ENCODE measurements around the gene UGT1A1. TPM values are rescaled to one million over a fixed set of nuclear protein-coding genes. Genes with fewer than 3 reads are reported as not detected.
A peak's percentile ranks its signal among the peaks of the same experiment; 100 is the strongest.

The UGT1A1 gene
- total RNA-seq, 1 experiment from 2014 or later, result not detected

DNA sequence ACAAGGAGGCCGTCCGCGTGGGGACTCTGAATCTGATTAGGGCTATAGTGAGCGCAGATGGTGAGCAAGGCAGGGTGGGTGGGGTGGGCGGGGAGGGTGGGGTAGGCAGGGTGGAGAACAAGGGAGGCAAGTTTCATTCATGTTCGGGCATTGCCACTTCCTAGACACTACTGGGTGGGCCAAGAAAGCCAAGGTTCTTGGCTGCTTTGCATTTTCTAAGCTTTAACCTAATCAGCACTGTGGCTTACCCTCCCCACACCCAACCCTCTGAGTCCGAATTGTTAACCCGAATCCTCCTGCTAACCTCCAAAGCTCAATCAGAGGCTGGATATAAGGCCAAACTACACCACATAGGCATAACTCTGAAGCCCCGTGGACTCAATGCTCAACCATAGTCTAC, 36.2 kb downstream of the UGT1A1 start:
- DNase-seq (ENCODE audit: low read depth), result no peak

DNA sequence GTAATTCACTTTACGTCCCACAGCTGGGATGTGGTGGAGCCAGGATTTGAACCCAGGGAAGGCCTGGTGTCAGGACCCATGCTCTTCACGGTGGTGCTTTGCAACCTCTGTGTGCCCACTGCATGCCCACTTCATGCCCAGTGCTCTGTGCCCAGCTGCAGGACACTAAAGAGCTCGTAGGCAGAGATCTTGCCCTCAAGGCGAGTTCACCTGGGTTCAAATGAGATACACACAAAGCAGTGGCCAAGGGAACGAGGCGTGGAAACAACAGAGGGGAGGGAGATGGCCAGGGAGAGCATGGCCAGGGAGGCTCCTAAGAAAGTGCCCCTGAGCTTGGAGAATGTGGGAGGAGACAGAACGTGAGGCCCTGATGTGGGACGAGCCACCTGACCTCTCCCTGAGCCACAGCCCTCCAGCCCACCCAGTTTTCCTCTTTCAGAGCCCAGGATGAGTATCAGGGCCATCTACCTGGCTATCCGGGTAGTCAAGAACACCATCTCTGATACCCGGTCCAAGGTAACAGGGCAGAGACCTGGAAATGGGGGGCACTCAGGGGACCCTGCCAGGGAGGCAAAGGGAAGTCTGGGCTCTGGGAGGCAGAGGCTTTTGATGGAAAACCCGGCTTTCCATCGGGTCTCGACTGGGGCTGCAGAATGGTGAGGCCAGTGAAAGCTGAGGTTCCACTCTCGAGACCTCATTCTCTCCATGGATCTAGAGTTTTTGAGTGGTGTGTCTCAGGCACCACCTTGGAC, 38.4 kb downstream of the UGT1A1 start:
- DNase-seq (ENCODE audit: low read depth), result no peak

DNA sequence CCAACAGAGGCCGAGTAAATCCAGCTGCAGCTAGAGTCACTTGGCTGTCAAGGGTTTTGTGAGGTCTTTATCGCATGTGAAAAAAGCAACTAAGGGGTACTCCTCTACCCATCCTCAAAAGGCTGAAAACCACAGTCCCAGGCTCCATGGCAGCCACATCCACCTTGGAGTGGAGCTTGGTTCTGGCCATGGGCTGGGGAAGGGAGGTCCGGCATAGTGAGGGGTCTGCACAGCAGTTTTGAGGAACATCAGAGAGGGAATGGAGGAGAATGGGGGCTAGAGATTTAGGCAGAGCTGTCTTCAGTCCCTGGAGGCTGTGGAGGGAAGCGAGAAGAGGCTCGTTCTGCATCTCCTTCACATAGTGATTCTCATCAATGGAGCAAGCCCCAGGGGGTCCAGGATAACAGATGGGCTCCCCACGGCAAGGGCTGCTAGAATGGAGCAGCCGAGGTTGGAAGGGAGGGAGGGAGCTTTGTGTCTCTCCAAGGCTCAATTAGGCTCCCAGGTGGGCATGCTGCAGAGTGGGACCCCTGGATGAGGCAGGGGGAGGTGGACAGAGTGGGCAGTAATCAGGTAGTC, 39.1 kb downstream of the UGT1A1 start:
- DNase-seq (ENCODE audit: low read depth), result no peak

GRCh38 chr2:233799716-233800115, 39.6 kb downstream of the UGT1A1 start:
- DNase-seq (ENCODE audit: low read depth), result no peak

- no peak for DNase-seq (ENCODE audit: low read depth)
Observed at GRCh38 chr2:233800208-233800607, 40.1 kb downstream of the UGT1A1 start.

DNA sequence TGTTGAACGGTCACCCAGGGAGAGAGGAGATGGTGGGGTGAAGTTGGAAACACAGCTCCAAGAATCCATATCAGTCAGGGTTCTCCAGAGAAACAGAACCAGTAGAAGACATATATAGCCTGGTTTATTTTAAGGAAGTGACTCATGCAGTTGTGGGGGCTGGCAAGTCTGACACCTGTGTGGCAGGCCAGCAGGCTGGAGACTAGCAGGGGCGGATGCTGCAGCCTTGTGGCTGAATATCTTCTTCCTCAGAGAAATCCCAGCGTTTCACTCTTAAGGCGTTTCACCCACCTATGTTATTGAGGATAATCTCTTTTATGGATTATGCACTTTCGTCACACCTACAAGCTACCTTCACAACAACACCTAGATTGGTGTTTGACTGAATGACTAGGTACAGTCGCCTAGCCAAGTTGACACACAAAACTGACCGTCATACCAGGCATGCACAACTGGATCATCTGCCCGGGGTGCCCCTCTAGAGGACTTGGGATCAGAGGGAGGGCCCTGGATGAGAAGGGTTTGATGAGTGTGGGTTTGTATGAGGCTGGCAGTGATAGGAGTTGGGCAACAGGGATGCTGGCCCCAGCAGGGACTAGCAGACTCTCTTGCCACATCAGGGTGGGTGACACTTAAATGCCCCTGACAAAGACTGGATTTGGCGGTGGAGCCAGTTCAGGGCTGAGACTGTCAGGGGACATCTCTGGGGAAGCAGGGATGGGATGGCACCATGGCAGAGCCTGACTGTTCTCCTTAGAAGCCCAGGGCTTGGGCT, 41.5 kb downstream of the UGT1A1 start:
- peak; percentile 79 for DNase-seq (ENCODE audit: low read depth)

- no peak for DNase-seq (ENCODE audit: low read depth)
Observed at GRCh38 chr2:233802132-233802815, 42.2 kb downstream of the UGT1A1 start.

DNA sequence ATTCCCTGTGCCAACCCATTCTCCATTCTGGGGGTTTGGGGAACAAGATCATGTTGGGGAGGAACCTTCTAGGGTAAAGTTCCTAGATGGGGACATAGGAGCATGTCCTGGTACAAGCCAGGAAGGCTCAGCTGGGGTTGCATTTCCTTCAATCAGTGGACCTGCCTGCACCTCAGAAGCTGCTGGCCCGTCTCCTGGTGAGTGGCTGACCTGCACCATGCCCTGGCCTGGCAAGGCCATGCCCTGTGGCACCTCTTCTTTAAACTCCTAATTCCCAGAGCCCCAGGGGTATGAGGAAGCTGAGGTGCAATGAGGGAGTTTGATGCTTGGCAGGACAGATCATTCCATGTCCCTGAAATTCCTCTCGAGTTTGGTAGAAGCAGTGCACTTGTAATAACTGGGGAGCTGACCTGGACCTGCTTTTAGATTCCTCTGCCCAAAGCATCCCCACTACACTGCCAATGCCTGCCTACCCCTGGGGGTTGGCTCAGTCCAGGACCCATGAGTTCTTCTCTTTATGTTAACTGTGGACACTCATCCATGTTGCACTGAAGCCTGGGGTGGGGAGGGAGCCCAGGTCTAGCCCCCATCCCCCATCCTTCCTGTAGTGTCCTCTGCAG, 43.3 kb downstream of the UGT1A1 start:
- no peak for DNase-seq (ENCODE audit: low read depth)

- no peak for DNase-seq (ENCODE audit: low read depth)
Observed at GRCh38 chr2:233803994-233804393, 43.9 kb downstream of the UGT1A1 start.

GRCh38 chr2:233807215-233807865, 47.3 kb downstream of the UGT1A1 start:
- DNase-seq (ENCODE audit: low read depth), result no peak

DNA sequence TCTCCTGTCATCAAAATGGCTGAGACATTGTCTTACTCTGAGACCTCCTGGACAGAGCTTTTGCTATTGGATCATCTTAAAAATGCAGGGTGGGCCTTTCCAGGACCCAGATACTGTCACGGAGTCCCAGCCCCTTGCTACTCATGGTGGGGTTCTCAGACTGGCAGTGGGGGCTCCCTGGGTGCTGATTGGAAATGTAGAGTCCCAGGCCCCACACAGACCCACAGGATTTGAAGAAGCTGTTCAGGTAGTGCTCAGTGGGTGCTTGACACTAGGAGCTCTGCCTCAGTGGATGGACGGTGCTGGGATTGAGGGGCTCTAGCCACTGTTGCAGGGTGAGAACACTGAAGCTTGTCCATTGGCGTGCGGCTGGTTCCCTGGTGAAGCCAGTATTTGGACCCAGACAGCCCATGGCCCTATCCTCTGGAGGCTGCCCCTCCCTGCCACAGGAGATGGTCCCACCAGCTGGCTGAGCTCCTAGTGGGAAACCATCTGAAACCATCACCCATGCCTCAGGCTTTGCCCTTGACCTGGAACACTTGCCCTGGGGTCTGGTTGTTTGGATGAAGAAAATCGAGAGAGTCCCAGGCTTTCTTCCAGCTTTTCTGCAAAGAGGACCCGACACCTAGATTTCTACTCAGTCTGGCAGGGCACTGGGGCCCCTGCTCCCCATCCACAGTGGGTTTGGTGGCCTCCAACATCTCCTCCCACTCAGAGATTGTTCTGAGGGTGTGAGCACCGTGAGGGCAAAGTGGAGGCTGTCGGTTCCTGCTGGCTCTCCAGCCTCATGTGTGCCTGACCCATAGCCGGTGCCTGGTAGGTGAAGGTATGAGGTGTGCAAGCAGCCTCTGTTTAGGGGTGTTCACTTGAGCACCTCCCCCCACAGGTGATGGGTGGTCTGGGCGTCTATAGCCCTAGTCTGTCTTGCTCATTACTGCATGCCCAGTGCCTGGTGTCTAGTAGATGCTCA, 48.2 kb downstream of the UGT1A1 start:
- DNase-seq (ENCODE audit: low read depth), result no peak

- DNase-seq (ENCODE audit: low read depth), result no peak
Observed at GRCh38 chr2:233810385-233810784, 50.3 kb downstream of the UGT1A1 start.

GRCh38 chr2:233811087-233811486, 51.0 kb downstream of the UGT1A1 start:
- DNase-seq (ENCODE audit: low read depth), result no peak

- no peak for DNase-seq (ENCODE audit: low read depth)
Observed at GRCh38 chr2:233811732-233812131, 51.7 kb downstream of the UGT1A1 start.

DNA sequence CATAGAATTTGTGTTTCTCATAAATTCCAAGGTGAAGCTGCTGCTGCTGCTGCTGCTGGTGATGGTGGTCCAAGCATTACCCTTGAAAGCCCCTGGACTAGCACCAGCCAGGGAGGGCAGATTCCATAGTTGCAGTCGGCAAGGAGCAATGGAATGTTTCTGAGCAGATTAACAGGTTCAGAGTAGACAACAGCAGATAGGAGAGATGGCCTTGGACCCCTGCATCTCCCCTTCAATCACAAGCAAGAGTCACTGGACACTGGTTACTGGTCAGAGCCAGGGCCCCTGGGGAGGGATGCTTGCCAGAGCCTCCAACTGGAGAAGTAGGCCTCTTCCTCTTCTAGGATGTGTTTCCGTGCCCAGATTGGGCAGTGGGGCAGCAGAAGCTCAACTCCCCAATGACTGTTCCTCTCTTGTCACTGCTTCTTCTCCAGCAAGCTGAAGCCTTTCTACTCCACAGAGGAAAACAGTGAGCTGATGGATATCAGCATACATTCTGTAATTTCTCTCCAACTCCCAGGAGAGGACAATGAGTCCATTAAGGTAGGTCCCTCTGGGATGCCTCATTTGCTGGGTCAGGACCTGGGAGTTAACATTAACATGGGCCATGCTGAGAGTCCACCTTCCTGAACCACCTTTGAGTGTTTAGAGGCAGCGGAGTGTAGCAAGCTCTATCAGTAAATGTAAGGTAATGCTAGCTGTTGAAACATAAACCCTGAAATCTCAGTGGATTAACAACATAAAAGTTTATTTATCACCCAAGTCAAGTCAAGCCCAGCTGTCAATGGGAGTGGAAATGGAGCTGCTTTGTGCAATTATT, 53.4 kb downstream of the UGT1A1 start:
- DNase-seq (ENCODE audit: low read depth), result no peak

DNA sequence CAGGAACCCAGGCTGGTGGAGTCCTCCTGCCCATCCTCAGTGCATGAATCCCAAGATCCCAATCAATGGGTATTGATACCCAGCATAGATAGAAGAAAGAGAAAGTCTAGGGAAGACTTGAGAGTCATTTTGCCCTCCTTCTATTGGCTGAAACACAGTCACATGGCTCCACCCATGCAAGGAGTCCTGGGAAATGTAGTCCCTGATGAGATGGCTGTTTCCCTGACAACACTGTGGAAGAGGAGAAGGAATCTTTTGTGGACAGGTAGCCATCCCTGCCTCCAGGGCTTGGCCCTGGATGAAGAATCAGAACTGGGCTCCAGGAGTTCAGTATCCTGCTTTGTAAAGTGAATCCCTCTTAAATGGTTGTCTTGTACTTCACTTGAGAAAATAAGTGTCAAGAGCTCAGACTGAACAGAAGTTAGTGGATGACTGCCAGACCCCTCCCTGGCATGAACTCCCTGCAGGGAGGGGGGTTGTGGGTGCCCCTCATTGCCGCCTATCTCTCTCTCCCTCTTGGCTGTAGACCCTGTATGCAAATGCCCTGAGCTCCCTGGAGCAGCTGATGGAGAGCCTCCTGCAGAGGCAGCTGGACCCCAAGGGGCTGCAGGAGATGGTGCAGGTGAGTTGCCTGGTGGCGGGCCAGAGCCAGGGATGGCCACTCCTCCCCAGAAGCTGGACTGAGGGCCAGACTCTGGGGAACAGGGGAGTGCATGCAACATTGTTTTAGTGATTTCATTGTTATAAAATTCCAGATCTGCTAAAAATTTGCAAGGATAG, 54.2 kb downstream of the UGT1A1 start:
- no peak for DNase-seq (ENCODE audit: low read depth)

GRCh38 chr2:233815861-233816260, 55.8 kb downstream of the UGT1A1 start:
- no peak for DNase-seq (ENCODE audit: low read depth)

GRCh38 chr2:233816334-233816733, 56.3 kb downstream of the UGT1A1 start:
- no peak for DNase-seq (ENCODE audit: low read depth)
